ENCODE measurements around the gene MAML3.

The MAML3 gene

GRCh38 chr4:139809757-139810140, 344.2 kb downstream of the MAML3 start:
- DNase-seq (ENCODE audit: low read depth), result no peak

DNA sequence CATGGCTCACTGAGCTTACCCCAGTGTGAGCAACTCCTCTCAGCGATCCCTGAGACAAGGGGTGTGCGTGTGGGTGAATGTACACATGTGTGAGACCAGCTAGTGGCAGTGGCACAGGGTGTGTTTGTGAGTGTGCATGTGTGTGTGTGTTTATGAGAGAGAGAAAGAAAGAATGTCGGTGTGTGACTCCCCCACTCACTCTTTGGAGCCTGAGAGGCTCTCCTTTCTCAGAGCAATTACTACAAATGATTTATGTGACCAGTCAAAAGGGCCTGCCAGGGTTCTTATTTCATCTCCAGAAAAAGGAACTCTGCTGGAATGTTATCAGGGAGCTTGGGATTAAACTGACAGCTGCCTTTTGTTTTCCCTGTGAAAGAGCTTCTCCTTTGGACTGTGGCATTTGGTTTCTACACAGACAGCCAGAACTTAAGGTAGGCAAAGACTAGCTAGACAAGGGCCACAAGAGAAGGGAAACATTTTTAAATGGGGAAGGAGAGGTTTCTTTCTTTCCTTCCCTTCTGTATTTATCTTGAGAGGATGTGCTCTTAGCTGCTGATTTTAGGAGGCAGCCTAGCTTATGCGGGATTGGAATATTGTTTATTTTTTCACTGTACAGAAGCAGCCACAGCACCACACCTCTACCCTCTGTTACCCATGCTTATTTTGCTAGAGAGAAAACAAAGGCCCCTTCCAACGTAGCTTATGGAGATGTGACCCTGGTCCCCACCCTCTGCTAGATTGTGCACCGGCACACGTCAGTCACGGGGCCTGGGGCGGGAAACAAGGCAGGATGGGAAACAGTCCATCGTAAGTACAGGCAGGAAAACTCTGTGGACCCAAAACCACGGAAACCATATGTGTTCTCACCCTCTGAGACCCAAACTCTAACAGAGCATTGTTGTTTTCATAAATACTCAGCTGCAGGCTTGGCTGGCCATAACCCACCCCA, 344.9 kb downstream of the MAML3 start:
- no peak for DNase-seq (ENCODE audit: low read depth)

GRCh38 chr4:139808381-139808807, 345.6 kb downstream of the MAML3 start:
- no peak for DNase-seq (ENCODE audit: low read depth)

DNA sequence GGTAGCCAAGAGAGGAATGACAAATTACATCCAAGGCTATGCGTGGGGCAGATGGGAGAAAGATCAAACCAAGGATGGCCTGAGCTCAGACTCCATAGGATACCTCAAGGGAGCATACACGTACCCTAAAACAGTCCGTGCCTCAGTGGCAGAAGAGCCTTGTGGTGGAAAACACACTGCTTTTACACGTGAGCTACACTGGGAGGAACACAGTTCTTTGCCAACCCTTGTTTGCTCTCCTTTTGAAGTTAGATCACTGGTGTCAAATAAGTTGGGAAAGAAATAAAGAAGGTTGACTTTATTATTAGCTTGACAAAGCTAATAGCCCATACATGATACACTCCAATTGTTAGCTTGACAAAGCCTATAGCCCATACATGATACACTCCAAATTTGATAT, 346.5 kb downstream of the MAML3 start:
- no peak for DNase-seq (ENCODE audit: low read depth)

DNA sequence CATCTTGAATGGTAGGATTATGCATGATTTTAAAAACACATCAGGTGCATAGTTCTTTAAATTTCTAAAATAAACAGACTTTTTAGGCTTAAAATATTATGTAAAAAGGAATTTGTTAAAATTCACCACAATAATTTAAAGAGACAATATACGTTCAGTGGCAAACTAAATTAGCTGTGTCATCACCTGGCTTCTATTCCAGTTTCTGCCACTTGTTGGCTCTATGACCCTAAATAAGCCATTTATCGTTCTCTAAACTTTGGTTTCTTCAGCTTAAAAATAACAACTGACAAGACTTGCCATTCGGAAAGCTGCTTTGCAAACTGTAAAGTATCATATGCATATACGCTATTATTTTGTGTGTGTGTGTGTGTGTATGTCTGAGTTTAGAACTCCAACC, 347.1 kb downstream of the MAML3 start:
- no peak for DNase-seq (ENCODE audit: low read depth)

GRCh38 chr4:139802931-139803330, 351.1 kb downstream of the MAML3 start:
- DNase-seq (ENCODE audit: low read depth), result no peak

DNA sequence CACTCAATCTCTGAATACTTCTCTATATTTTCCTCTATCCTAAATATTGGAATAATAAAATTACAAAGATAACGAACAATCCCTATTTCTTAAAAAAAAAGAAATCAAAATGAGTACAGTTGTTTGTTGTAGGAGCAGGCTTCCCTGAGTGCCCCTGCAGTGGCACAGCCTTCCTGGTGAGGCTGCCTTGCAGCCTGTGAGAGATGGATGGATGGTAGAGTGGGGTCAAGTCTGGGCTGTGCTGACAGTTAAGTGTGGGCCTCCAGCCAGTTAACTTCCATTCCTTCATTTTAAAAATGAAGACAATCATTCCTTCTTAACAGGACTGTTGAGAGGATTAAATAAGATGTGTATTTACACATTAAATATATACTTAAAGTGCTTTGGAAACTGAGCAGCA, 351.5 kb downstream of the MAML3 start:
- DNase-seq (ENCODE audit: low read depth), result no peak

- DNase-seq (ENCODE audit: low read depth), result no peak
Observed at GRCh38 chr4:139801895-139802294, 352.1 kb downstream of the MAML3 start.

DNA sequence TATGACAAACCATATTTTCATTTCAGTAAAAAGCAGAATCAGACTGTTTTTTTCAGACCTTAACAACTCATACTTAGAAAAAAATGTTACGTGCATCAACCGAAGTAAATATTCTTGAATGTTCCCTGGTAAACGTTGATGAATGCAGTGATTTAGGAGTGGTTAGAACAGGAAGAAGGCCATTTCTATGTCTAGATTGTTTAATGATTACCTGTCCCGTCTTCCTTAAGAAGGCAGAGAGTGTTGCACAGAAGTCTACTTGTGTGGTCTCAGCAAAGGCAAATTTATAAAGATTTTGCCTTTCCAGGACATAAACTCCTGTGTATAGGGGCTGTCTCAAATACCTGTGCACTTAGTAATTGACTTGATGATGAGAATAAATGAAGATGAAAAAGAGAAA, 353.9 kb downstream of the MAML3 start:
- no peak for DNase-seq (ENCODE audit: low read depth)

GRCh38 chr4:139799615-139800014, 354.4 kb downstream of the MAML3 start:
- DNase-seq (ENCODE audit: low read depth), result no peak

DNA sequence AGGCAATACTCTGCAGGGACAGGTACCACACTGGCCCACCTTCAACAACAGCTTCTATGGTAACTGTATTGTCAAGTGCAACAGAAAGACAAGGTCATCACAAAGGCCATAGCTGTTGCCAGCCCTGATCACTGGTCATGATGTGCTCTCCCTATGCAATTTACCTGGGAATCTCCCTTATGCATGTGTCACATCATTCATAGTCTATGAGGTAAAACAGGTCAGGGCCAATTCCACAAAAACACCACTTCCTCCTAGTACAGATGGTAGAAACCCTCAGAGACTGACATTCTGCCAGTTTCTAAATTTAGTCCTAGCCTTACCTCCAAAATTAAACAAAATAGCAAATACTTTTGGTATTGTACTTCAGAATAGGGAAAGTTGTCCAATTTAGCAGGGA, 355.5 kb downstream of the MAML3 start:
- DNase-seq (ENCODE audit: low read depth), result no peak

- DNase-seq (ENCODE audit: low read depth), result no peak
Observed at GRCh38 chr4:139797287-139797686, 356.7 kb downstream of the MAML3 start.

- no peak for DNase-seq (ENCODE audit: low read depth)
Observed at GRCh38 chr4:139795527-139796314, 358.3 kb downstream of the MAML3 start.

DNA sequence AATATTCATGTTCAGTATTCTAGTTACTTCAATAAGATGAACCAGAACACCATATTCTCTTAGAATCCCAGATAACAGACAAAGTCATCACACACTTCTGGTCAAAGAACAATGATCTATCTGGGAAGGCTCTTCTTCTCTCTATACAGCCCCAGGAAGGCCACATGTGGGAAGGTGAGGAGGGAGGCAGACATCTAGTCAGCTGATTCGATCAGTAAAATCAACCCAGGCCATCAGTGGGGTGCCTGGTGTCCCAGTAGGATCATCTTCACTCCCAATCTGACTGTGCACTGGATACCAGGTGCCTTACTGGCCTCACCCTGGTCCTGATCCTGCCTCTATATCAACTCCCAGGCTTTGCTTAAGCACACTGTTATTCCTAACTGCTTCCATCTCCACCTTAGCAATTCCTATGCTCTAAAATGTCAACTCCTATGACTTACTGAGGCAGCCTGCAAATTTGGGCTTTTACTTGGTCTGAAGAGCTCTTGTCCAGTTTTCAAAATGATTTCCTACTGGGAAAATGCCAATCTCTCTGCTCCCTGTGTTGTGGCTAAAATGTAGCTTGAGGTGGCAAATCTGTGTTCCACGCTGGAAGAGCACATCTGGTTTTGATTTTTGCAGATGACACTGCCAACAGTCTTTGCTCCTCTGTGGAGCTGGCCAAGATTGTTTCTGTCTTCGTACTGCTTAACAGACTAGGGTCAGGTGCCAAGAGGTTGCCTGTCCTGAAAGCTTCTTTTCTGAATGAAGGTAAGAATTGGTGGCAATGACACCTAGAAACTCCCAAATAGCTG, 359.6 kb downstream of the MAML3 start:
- DNase-seq (ENCODE audit: low read depth), result no peak

DNA sequence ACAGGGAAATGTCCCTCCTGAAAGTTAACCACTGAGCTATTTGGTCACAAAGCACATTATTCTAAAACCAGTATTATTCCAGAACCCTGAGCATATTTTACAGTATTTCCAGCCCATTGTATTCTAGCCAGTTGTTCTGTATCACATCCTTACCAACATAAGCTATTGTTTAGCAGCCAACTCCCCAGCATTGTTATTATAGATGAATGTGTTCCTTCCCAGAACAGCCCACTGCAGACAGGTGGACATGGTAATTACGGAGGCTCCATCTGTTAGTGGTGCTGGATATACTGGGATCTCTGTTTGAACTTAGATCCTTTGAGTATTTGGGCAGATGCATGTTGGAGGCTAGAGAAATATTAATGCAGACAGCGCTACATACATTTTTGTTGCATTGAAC, 362.3 kb downstream of the MAML3 start:
- no peak for DNase-seq (ENCODE audit: low read depth)

DNA sequence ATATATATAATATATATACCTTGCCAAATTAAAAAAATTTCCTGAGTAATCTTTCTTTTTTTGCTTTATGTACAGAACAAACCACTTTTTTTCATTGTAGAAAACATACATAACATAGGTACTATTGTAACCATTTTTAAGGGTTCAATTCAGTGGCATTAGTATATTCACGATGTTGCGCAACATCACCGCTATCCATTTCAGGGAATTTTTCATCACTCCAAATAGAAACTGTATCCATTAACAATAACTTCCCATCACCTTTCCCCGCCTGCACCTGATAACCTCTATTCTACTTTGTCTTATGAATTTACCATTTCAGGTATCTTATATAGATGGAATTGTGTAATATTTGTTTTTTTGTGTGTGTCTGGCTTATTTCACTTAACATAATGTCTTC, 363.7 kb downstream of the MAML3 start:
- DNase-seq (ENCODE audit: low read depth), result no peak

DNA sequence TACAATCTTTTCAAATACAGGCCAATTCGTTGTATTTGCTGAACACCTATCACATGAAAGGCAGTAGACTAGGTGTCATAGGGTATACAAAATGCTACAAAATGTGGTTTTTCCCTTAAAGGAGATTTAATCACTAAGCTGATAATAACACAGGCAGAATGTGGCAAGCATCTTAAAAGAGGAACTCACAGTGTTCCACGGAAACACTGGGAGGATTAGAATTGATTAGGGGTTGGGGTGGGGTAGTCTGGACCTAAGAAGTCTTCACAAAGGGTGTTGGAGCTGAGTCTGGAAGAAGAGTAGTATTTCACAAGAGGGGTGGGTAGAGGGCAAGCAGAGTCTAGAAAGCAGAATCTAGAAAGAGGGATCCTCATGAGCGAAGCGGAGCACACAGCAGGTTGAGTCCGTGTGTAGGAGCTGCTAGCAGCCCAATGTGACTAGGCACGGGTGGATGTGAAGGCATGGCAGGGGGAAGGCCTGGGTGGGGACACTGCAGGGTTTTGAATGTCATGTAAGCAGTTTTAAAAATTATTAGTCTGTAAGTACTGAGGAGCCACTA, 364.8 kb downstream of the MAML3 start:
- no peak for DNase-seq (ENCODE audit: low read depth)

- no peak for DNase-seq (ENCODE audit: low read depth)
Observed at GRCh38 chr4:139786494-139787354, 367.3 kb downstream of the MAML3 start.

DNA sequence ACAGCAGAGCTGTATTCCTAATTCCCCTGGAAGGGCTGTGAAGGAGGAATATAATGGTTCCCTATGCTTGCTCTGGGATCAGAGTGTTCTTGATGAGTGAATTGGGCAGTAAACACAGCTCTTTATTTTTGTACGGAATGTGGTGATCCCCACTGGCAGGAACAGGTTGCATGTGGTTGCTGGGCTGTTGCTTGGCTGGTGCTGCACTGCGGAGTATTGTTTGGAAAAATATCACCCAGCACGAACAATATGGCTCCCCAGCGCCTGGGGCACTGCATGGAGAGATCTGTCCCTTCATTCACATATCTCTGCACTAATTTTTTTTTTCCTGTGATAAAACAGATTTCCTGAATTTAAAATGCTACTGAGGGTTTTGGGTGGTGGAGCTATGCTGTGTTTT, 368.6 kb downstream of the MAML3 start:
- no peak for DNase-seq (ENCODE audit: low read depth)

GRCh38 chr4:139783741-139784484, 370.1 kb downstream of the MAML3 start:
- no peak for DNase-seq (ENCODE audit: low read depth)
